Thymus (tissue), 11 donors: Measurements from ENCODE around the gene TEAD3. TPM values are rescaled to one million over a fixed set of nuclear protein-coding genes. Genes with fewer than 3 reads are reported as not detected.

Experiments used
- DNase-seq, 9 donors: peaks; one replicate each; pipeline ENCODE4 v3.0.0-alpha.2; 2013; ENCODE audit warnings: low spot score in 9 of 9, low read depth in 6 of 9, missing footprints in 1 of 9
- H3K27ac ChIP-seq, 2 donors: one replicate each; pipeline ENCODE4 v1.5.1; 2013; ENCODE audit warnings: control low read depth in 1 of 2, low read depth in 1 of 2, low read length in 1 of 2, mild to moderate bottlenecking in 1 of 2, moderate library complexity in 1 of 2
- H3K27me3 ChIP-seq, 2 donors: one replicate each; pipeline ENCODE4 v1.5.1; 2013; ENCODE audit warnings: low read length in 1 of 2; ENCODE audit not compliant: control insufficient read depth in 2 of 2, insufficient read depth in 1 of 2
- H3K36me3 ChIP-seq, 2 donors: one replicate each; pipeline ENCODE4 v1.5.1; 2013; ENCODE audit warnings: low read length in 1 of 2, mild to moderate bottlenecking in 1 of 2, moderate library complexity in 1 of 2; ENCODE audit not compliant: control insufficient read depth in 2 of 2, insufficient read depth in 2 of 2
- H3K4me1 ChIP-seq, 2 donors: one replicate each; pipeline ENCODE4 v1.5.1; 2013; ENCODE audit warnings: low read length in 2 of 2; ENCODE audit not compliant: control insufficient read depth in 2 of 2, insufficient read depth in 2 of 2
- H3K4me3 ChIP-seq, 2 donors: one replicate each; pipeline ENCODE4 v1.5.1; 2013; ENCODE audit warnings: low read length in 2 of 2, control low read depth in 1 of 2, mild to moderate bottlenecking in 1 of 2
- H3K9me3 ChIP-seq, 2 donors: one replicate each; pipeline ENCODE4 v1.5.1; 2013; ENCODE audit warnings: low read length in 1 of 2, mild to moderate bottlenecking in 1 of 2; ENCODE audit not compliant: control insufficient read depth in 2 of 2, insufficient read depth in 1 of 2
- WGBS: extraction: QIAGEN DNeasy Blood & Tissue Kit; methylation state at CpG from one replicate; pipeline ENCODE4 v1.1.7; 2013; 5-methylcytosine and 5-hydroxymethylcytosine counted together
- polyA plus RNA-seq: library from polyadenylated mRNA; stranded (reverse); fragments of 200-250 nt; gene quantifications from one replicate; pipeline ENCODE4 v1.2.3, GENCODE V29; 2013
- total RNA-seq: library from RNA; stranded (reverse); fragments of 120-200 nt; gene quantifications from one replicate; pipeline ENCODE4 v1.2.4, GENCODE V29; 2013
- donor health status: healthy.

Gene TEAD3
- total and polyA plus RNA-seq, 2 donors: 1.1 to 13.6 TPM

DNA sequence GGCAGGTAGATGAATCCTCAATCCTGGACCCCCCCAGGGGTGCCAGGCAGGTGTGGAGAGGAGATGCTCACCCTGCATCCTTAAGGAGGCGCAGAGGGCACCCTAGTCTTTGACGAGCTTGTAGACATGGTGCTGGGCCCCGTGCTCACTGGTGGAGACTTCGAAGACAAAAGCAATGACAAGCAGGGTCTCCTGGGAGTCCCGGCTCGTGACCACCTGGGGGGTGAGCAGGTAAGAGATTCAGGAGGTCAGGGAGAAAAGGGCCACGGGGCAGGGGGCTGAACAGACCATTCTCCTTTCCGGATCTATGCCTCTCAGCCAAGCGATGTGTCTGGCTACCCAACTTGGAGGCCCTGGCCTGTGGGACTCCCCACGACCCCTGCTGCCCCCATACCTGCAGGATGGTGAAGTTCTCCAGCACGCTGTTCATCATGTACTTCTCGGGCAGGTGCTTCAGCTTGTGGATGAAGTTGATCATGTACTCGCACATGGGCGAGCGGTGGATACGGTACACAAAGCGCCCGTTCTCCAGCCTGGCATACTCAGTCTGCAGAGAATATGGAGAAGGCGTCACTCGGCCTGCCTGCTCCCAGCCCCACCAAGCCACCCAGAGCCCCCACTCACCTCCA is 21.8 kb downstream of the TEAD3 start:
- WGBS: 97% methylated on average over 20 of the region's 20 CpGs
- Histone ChIP-seq H3K4me1 (peaks cover 1 to 10% of the 10 kb centered on the region in 2 donors), H3K27me3 (no peaks in the 10 kb centered on the region), H3K4me3 (no peak overlapping the region), H3K27ac (no peak overlapping the region), H3K9me3 (no peaks in the 10 kb centered on the region), H3K36me3 (peaks cover 41 to 44% of the 10 kb centered on the region in 2 donors)
- no peak for DNase-seq

DNA sequence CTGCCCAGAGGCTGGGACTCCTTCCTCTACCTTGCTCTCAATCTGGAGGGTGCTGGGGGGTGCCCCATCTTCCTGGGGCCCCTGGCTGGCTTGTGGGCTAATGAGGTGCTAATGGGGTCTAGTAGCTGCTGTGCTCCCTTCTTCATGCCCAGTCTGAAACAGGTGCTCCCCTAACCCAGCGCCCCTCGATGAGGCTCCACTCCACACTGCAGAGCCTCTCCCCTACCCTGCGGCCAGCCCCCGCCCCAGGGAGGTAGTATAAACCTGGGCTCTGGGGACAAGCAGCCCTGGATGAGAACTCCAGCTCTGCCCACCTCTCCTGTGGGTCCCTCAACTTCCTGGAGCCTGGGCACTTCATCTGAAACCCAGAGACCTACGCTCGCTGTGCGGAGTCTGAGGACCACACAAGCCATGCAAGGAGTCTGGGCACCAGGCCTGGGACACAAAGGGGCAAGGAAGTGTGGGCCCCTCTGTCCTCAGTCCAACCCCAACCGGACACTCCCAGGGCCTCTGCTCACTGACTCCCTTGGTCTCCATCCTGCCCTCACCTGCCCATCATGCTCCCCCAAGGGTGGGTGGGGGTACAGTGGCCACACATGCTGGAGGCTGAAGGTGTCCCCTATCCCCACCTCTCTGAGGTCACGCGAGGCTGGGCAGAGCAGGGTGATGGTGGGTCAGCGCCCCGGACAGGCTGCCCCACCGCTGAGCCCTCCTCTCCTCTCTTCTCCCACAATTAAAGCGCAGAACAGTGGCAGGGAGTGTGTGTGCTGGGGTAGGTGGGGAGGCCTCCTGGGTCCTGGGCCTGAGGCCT is 22.5 kb downstream of the TEAD3 start:
- no peaks in the 10 kb centered on the region for H3K27me3 ChIP-seq
- no peak for DNase-seq
- no peaks in the 10 kb centered on the region for H3K9me3 ChIP-seq
- H3K4me1 ChIP-seq: peaks cover 8 to 17% of the 10 kb centered on the region in 2 donors
- 97% methylated on average over 14 of the region's 14 CpGs for WGBS
- H3K36me3 ChIP-seq: peaks cover 48 to 52% of the 10 kb centered on the region in 2 donors
- H3K27ac ChIP-seq: no peak overlapping the region
- H3K4me3 ChIP-seq: no peak overlapping the region

DNA sequence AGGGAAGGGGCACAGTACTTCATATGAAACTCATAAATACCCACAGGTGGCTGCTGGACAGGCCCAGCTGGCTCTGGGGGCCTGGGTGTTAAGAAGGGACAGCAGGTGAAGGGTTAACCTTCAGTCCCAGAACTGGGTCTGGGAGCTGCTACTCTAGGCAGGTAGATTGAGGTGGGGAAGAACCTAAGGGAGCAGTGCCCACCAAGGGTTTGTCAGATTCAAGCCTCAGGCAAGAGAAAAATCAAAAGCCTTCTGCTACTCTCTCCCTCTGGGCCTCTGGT is 23.1 kb downstream of the TEAD3 start:
- no peak for DNase-seq
- Histone ChIP-seq H3K9me3 (no peaks in the 10 kb centered on the region), H3K27ac (no peak overlapping the region), H3K36me3 (peaks cover 51 to 55% of the 10 kb centered on the region in 2 donors), H3K27me3 (no peaks in the 10 kb centered on the region), H3K4me3 (no peak overlapping the region), H3K4me1 (peaks cover 9 to 20% of the 10 kb centered on the region in 2 donors)

DNA sequence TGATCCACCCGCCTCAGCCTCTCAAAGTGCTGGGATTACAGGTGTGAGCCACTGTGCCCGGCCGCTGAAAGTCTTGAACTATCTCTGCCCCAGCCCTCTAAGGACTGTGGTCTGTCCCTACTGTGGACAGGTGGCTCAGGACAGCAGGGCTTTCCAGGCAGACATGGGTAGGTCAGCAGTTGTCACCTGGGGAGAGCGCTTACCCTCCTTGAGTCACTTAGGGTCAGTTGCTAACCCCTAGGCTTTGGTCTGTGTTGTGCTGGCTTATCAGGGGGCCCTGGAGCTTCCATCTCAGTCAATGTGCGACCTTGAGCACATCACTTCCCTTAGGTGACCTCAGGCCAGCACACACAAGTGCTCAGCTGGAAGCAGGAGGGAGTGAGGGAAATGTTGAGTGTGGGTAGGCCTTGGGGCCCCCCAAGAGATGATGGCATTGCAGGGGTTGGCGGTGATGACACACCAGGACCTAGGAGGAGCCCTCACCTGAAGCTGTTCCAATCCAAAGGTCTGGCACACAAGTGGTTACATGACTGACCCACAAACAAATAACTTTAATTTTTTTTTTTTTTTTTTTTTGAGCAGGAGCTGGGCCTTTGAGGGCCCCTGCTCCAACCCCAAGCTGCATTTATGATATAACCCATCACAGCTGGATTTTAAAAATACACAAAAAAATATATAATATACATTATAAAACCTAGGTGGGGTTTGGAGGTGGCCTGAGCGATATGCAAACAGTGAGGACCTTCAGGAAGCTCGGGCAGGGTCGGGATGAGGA is 23.6 kb downstream of the TEAD3 start:
- peaks cover 51 to 55% of the 10 kb centered on the region in 2 donors for H3K36me3 ChIP-seq
- H3K27me3 ChIP-seq: no peaks in the 10 kb centered on the region
- no peak overlapping the region for H3K27ac ChIP-seq
- H3K4me1 ChIP-seq: peaks cover 9 to 20% of the 10 kb centered on the region in 2 donors
- no peaks in the 10 kb centered on the region for H3K9me3 ChIP-seq
- WGBS: 95% methylated on average over 9 of the region's 9 CpGs
- no peak overlapping the region for H3K4me3 ChIP-seq
- no peak for DNase-seq

DNA sequence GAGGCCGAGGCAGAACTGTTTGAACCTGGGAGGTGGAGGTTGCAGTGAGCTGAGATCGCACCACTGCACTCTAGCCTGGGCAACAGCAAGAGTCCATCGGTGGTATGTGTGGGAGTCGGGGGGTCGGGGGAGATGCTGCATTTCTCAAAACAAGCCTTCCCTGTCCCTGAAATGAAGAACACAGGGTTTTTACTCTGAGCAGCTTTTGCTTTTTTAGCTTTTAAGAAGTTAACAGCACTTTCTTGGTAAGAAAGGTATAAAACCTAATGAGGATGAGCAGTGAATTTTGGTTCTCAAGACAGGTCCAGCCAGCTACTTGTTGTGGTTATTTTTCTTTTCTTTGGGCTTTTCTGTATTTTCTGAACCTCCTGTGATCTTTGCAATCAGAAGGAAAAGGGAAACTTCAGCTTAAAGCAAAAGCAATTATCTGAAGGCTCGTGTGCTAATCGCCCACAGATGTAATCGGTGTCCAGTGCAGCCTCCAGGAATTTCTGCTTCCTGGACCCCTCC is 25.0 kb downstream of the TEAD3 start:
- Histone ChIP-seq H3K4me1 (peaks cover 9 to 27% of the 10 kb centered on the region in 2 donors), H3K36me3 (peaks cover 51 to 55% of the 10 kb centered on the region in 2 donors), H3K27me3 (no peaks in the 10 kb centered on the region), H3K9me3 (peaks cover 0 to 3% of the 10 kb centered on the region in 2 donors), H3K4me3 (no peak overlapping the region), H3K27ac (no peak overlapping the region)
- 86% methylated on average over 8 of the region's 8 CpGs for WGBS
- DNase-seq: no peak

DNA sequence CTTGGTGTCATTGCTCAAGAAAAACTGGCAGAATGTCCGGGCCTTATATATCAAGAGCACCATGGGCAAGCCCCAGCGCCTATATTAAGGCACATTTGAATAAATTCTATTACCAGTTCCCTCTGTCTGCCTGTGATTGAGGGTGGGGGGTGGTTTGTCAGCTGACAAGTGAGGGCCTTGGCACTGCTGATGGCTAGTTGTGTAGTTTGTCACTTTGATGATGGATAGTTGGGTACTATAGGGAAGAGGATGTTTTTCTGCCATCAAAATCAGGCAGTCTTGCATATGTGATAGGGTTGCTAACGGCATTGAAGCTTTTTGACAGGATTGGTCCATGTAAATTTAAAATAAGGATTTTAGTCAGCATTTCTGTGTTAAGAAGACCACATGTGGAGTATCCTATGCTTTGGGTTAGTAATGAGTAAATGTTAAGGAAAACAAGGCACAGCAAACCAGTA is 26.2 kb downstream of the TEAD3 start:
- no peak for DNase-seq
- no peak overlapping the region for H3K4me3 ChIP-seq
- WGBS: 86% methylated on average over 3 of the region's 3 CpGs
- peaks cover 0 to 3% of the 10 kb centered on the region in 2 donors for H3K9me3 ChIP-seq
- no peak overlapping the region for H3K27ac ChIP-seq
- peaks cover 9 to 27% of the 10 kb centered on the region in 2 donors for H3K4me1 ChIP-seq
- peaks cover 51 to 58% of the 10 kb centered on the region in 2 donors for H3K36me3 ChIP-seq
- no peaks in the 10 kb centered on the region for H3K27me3 ChIP-seq

DNA sequence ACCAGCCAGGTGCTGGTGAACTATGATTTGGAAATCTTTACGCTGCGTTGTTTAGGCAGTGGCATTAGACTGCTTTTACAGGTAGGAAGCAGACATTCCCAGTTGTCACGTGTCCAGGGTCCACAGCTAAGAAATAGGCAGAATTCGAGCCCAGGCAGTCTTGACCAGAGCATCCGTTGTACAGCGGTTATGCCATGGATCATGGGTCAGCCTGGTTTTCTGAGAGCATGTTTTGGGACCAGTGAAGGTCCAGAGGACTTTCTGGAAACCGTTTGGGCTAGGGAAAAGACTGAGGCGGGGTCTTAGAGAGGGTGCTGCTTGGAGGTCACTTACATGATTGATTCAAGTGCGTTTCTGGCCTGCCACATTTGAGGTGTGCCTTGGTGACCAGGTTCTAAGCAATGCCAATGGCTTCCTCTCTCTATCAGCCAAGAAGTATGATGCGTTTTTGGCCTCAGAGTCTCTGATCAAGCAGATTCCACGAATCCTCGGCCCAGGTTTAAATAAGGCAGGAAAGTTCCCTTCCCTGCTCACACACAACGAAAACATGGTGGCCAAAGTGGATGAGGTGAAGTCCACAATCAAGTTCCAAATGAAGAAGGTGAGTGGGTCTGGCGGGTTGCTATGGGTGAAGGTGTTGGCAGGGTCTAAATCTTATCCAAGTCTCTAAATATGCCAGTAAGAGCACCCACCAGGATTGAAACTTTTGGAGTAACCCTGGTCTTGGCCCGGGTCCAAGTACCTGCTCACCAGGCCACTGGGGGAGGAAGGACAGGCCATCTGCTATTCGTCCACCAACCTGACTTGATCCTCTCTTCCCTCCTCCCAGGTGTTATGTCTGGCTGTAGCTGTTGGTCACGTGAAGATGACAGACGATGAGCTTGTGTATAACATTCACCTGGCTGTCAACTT is 26.9 kb downstream of the TEAD3 start:
- H3K4me1 ChIP-seq: peaks cover 9 to 27% of the 10 kb centered on the region in 2 donors
- WGBS: 74% methylated on average over 18 of the region's 18 CpGs
- H3K9me3 ChIP-seq: peaks cover 0 to 3% of the 10 kb centered on the region in 2 donors
- DNase-seq: no peak
- H3K36me3 ChIP-seq: peaks cover 44 to 54% of the 10 kb centered on the region in 2 donors
- peak overlapping the region; percentile 71 to 89 for H3K4me3 ChIP-seq
- no peaks in the 10 kb centered on the region for H3K27me3 ChIP-seq
- H3K27ac ChIP-seq: peak overlapping the region in 1 of 2 donors; percentile 32

DNA sequence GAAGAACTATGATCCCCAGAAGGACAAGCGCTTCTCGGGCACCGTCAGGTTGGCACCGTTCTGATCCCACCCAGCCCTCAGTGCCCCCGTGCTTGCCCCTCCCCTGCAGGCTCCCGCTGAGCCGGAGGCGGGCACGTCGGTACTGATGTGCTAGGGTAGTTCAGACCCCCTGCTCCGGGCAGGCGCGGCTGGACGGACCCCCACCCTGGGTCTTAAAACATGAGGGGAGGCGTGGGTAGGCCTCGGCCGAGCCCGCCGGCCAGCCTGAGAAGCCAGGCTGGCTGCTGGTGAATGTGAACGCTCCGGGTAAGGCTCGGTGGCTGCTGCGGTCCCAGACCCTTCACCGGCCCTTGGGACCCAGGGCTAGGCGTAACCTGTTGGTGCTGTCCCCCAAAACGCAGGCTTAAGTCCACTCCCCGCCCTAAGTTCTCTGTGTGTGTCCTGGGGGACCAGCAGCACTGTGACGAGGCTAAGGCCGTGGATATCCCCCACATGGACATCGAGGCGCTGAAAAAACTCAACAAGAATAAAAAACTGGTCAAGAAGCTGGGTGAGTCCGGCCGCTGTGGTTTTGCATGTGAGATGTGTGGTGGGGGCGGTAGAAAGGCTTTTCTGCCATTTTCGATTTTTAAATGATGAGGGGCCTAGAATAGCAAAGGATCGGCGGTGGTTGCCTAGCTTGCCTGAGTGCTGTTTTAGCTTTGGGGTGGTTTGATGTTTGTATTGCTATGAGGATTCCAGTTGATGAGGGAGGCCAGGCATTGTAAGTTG is 27.7 kb downstream of the TEAD3 start:
- H3K4me3 ChIP-seq: peak overlapping the region; percentile 71 to 89
- H3K27me3 ChIP-seq: no peaks in the 10 kb centered on the region
- peaks cover 39 to 50% of the 10 kb centered on the region in 2 donors for H3K36me3 ChIP-seq
- 4% methylated on average over 37 of the region's 37 CpGs for WGBS
- peaks cover 9 to 27% of the 10 kb centered on the region in 2 donors for H3K4me1 ChIP-seq
- H3K27ac ChIP-seq: peak overlapping the region; percentile 91 to 94
- DNase-seq: peak in 2 of 9 donors; percentile 39 to 46
- peaks cover 0 to 3% of the 10 kb centered on the region in 2 donors for H3K9me3 ChIP-seq
